Measurements from ENCODE around the gene AMDHD1. TPM values are rescaled to one million over a fixed set of nuclear protein-coding genes. Genes with fewer than 3 reads are reported as not detected.

AMDHD1 gene
- total and polyA plus RNA-seq, 2 donors (not counting 1 experiment from before 2014, with no cell fraction given) = 0.08 to 0.33 TPM

DNA sequence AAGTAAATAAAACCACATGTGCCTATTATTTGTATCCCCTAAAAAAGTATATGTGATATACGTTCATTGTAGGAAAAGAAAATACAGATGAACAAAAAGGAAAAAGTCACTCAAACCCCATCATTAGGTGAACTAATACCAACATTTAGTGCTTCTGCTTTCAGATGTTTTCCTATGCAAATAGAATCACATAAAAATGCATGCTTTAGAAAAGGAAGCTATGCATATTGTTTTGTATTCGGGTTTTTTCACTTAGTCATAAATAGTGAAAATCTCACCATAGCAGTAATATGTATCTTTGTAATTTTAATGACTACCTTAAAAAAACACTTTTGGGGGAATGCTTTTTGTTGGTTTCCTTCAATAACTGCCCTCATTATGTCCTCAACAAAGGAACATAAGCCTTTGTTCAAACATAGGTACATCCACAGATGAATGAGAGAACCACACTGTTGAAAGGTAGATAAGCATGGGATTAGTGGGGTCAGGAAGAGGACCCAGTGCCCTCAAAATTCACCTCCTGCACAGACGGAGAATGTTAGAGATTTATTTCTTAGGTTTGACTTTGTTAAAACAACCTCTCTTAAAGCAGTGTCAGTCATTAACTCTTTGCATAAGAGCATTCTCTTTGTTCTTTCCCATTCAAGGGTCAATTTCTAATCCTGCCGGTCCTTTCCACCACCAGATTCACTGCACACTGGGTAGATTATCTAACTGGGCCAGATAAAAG, 6.5 kb downstream of the AMDHD1 start:
- Histone ChIP-seq H3K4me1 (ENCODE audit: control insufficient read depth, extremely low read depth, insufficient read depth, low read length) (no peaks in the 10 kb centered on the region), H3K9ac (ENCODE audit: insufficient read depth, low read length) (no peak overlapping the region), H3K27ac (ENCODE audit: insufficient read depth, low read length) (no peak overlapping the region), H3K79me2 (ENCODE audit: control insufficient read depth, insufficient read depth, low read length) (no peaks in the 10 kb centered on the region), H2AFZ (ENCODE audit: low read length) (no peak overlapping the region), H3K36me3 (ENCODE audit: control insufficient read depth, insufficient read depth, low read length) (no peaks in the 10 kb centered on the region), H3K9me3 (ENCODE audit: control insufficient read depth, insufficient read depth, low read depth, low read length) (no peaks in the 10 kb centered on the region), H3K4me3 (replicated peaks in 1 of 4; ENCODE audit: control extremely low read depth in 1 of 4, insufficient read depth in 1 of 4, low read depth in 3 of 4, low read length in 4 of 4) (no peak overlapping the region), H3K27me3 (ENCODE audit: control insufficient read depth, insufficient read depth, low read length) (peaks cover 8% of the 10 kb centered on the region), H4K20me1 (ENCODE audit: control insufficient read depth, extremely low read depth, insufficient read depth, low read length) (no peaks in the 10 kb centered on the region), H3K4me2 (ENCODE audit: extremely low read depth, insufficient read depth, low read length) (no peak overlapping the region)
- TF ChIP-seq, protein P1, sequence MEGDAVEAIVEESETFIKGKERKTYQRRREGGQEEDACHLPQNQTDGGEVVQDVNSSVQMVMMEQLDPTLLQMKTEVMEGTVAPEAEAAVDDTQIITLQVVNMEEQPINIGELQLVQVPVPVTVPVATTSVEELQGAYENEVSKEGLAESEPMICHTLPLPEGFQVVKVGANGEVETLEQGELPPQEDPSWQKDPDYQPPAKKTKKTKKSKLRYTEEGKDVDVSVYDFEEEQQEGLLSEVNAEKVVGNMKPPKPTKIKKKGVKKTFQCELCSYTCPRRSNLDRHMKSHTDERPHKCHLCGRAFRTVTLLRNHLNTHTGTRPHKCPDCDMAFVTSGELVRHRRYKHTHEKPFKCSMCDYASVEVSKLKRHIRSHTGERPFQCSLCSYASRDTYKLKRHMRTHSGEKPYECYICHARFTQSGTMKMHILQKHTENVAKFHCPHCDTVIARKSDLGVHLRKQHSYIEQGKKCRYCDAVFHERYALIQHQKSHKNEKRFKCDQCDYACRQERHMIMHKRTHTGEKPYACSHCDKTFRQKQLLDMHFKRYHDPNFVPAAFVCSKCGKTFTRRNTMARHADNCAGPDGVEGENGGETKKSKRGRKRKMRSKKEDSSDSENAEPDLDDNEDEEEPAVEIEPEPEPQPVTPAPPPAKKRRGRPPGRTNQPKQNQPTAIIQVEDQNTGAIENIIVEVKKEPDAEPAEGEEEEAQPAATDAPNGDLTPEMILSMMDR (conservative IDR thresholded peaks at IDR 0.05 in 1 of 2, IDR thresholded peaks at IDR 0.05 in 1 of 2; ENCODE audit: low read depth in 1 of 2, low read length in 2 of 2) = no peak
- no peak for TF ChIP-seq EZH2 (IDR thresholded peaks at IDR 0.05; ENCODE audit: low read length, missing control alignments)
- no peak for DNase-seq (ENCODE audit: low read depth in 2 of 2)

DNA sequence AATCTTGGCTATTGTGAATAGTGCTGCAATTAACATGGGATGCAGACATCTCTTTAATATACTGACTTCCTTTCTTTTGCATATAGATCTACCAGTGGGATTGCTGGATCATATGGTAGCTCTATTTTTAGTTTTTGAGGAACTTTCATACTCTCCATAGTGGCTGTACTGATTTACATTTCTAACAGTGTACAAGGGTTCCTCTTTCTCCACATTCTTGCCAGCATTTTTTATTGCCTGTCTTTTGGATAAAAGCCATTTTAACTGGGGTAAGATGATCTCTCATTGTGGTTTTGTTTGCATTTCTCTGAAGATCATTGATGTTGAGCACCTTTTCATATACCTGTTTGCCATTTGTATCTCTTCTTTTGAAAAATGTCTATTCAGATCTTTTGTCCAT, 8.4 kb downstream of the AMDHD1 start:
- no peak overlapping the region for H3K4me3 ChIP-seq (replicated peaks in 1 of 4; ENCODE audit: control extremely low read depth in 1 of 4, insufficient read depth in 1 of 4, low read depth in 3 of 4, low read length in 4 of 4)
- no peaks in the 10 kb centered on the region for H3K79me2 ChIP-seq (ENCODE audit: control insufficient read depth, insufficient read depth, low read length)
- no peaks in the 10 kb centered on the region for H3K36me3 ChIP-seq (ENCODE audit: control insufficient read depth, insufficient read depth, low read length)
- no peaks in the 10 kb centered on the region for H4K20me1 ChIP-seq (ENCODE audit: control insufficient read depth, extremely low read depth, insufficient read depth, low read length)
- H3K9me3 ChIP-seq (ENCODE audit: control insufficient read depth, insufficient read depth, low read depth, low read length) = no peaks in the 10 kb centered on the region
- H3K4me2 ChIP-seq (ENCODE audit: extremely low read depth, insufficient read depth, low read length) = no peak overlapping the region
- no peak overlapping the region for H3K27ac ChIP-seq (ENCODE audit: insufficient read depth, low read length)
- TF ChIP-seq, protein P1 (conservative IDR thresholded peaks at IDR 0.05 in 1 of 2, IDR thresholded peaks at IDR 0.05 in 1 of 2; ENCODE audit: low read depth in 1 of 2, low read length in 2 of 2) = no peak
- no peak for TF ChIP-seq EZH2 (IDR thresholded peaks at IDR 0.05; ENCODE audit: low read length, missing control alignments)
- H3K9ac ChIP-seq (ENCODE audit: insufficient read depth, low read length) = no peak overlapping the region
- no peak for DNase-seq (ENCODE audit: low read depth in 2 of 2)
- no peaks in the 10 kb centered on the region for H3K4me1 ChIP-seq (ENCODE audit: control insufficient read depth, extremely low read depth, insufficient read depth, low read length)
- H3K27me3 ChIP-seq (ENCODE audit: control insufficient read depth, insufficient read depth, low read length) = peaks cover 13% of the 10 kb centered on the region
- H2AFZ ChIP-seq (ENCODE audit: low read length) = no peak overlapping the region

DNA sequence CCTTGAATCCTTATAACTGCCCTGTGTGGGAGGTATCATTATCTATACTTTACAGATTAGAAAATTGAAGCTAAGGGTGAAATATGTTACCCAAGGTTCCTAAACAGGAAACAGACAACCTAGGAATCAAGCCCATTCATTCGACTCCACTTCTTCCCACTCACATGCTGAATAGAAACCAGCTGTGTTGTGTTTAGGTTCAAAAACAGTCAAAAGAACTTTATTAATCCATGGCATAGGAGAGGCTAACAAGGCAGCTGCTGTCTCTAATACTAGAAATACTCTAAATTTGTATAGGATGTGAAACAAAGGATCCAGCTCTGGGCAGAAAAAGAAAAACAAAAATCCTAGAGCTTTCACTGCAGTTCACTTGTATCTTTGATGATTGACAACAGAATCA, 9.9 kb downstream of the AMDHD1 start:
- Histone ChIP-seq H3K9me3 (ENCODE audit: control insufficient read depth, insufficient read depth, low read depth, low read length) (no peaks in the 10 kb centered on the region), H3K4me1 (ENCODE audit: control insufficient read depth, extremely low read depth, insufficient read depth, low read length) (no peaks in the 10 kb centered on the region), H3K9ac (ENCODE audit: insufficient read depth, low read length) (no peak overlapping the region), H3K4me2 (ENCODE audit: extremely low read depth, insufficient read depth, low read length) (no peak overlapping the region), H3K4me3 (replicated peaks in 1 of 4; ENCODE audit: control extremely low read depth in 1 of 4, insufficient read depth in 1 of 4, low read depth in 3 of 4, low read length in 4 of 4) (no peak overlapping the region), H3K27ac (ENCODE audit: insufficient read depth, low read length) (no peak overlapping the region), H2AFZ (ENCODE audit: low read length) (no peak overlapping the region), H3K27me3 (ENCODE audit: control insufficient read depth, insufficient read depth, low read length) (peaks cover 13% of the 10 kb centered on the region), H4K20me1 (ENCODE audit: control insufficient read depth, extremely low read depth, insufficient read depth, low read length) (no peaks in the 10 kb centered on the region), H3K36me3 (ENCODE audit: control insufficient read depth, insufficient read depth, low read length) (no peaks in the 10 kb centered on the region), H3K79me2 (ENCODE audit: control insufficient read depth, insufficient read depth, low read length) (no peaks in the 10 kb centered on the region)
- TF ChIP-seq, protein P1 (conservative IDR thresholded peaks at IDR 0.05 in 1 of 2, IDR thresholded peaks at IDR 0.05 in 1 of 2; ENCODE audit: low read depth in 1 of 2, low read length in 2 of 2) = no peak
- TF ChIP-seq EZH2 (IDR thresholded peaks at IDR 0.05; ENCODE audit: low read length, missing control alignments) = no peak
- DNase-seq (ENCODE audit: low read depth in 2 of 2) = no peak

All from fibroblast of lung (primary cell).